ENCODE results near the gene DNAJC10. TPM values are rescaled to one million over a fixed set of nuclear protein-coding genes. Genes with fewer than 3 reads are reported as not detected.

DNAJC10 gene
- total and polyA plus RNA-seq, 9 donors: 23.4 to 103 (median 65.7) TPM

DNA sequence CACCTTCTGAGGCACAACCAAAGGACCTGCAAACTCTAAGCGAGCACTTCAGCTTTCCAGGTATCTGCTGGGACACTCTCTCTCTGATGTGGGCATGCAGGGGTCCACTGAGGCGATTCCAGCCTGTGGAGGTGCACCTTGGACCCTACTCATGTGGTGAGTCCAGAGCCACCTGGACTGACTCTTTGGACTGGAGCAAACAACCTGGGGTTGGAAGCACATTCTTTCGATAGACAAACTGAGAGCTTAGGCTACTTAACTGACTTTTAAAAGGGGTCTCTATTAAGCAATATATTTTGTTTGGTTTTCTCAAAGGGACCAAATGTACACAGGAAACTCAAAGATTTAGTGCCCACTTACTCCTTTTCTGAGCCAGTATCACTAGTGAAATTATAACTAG, 98.7 kb downstream of the DNAJC10 start:
- Histone ChIP-seq H3K27ac (no peak overlapping the region), H3K4me3 (no peak overlapping the region), H3K4me1 (ENCODE audit: insufficient read depth) (no peaks in the 10 kb centered on the region), H3K36me3 (no peaks in the 10 kb centered on the region), H3K9me3 (no peaks in the 10 kb centered on the region), H3K27me3 (no peaks in the 10 kb centered on the region)
- TF ChIP-seq EP300 (IDR thresholded peaks at IDR 0.05): no peak
- no peak for TF ChIP-seq POLR2A (IDR thresholded peaks at IDR 0.05)
- no peak for TF ChIP-seq CTCF (IDR thresholded peaks at IDR 0.05)
- DNase-seq: no peak
- WGBS, 3 donors: 94 to 98% (median 98%) methylated on average over 3 of the region's 3 CpGs
- intact Hi-C loops (cut with DNase I): no loop called here

DNA sequence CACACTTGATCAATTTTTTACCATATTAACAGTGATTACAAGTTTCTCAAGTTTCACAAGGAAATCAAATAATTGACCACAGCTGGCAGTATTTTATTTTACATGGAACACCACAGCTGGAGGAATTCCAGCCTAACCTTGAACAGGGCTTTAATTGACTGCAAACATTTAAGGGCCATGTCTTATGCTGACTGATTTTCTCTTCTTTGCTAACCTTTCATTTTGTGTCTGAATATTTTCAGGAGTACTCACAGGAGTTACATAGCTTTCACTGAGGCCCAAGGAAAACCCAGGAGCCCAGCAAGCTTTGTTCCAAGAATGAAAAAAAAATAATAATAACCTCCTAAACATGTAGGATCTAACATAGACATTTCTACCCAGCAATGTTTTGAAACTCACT, 100.8 kb downstream of the DNAJC10 start:
- no peaks in the 10 kb centered on the region for H3K9me3 ChIP-seq
- TF ChIP-seq POLR2A (IDR thresholded peaks at IDR 0.05): no peak
- TF ChIP-seq CTCF (IDR thresholded peaks at IDR 0.05): no peak
- TF ChIP-seq EP300 (IDR thresholded peaks at IDR 0.05): no peak
- no peaks in the 10 kb centered on the region for H3K36me3 ChIP-seq
- intact Hi-C loops (cut with DNase I): no loop called here
- no peak for DNase-seq
- no peak overlapping the region for H3K27ac ChIP-seq
- no peaks in the 10 kb centered on the region for H3K4me1 ChIP-seq (ENCODE audit: insufficient read depth)
- no peaks in the 10 kb centered on the region for H3K27me3 ChIP-seq
- H3K4me3 ChIP-seq: no peak overlapping the region

- TF ChIP-seq CTCF (IDR thresholded peaks at IDR 0.05) (no peak), EP300 (IDR thresholded peaks at IDR 0.05) (no peak), POLR2A (IDR thresholded peaks at IDR 0.05) (no peak)
- DNase-seq: no peak
- Histone ChIP-seq H3K36me3 (no peaks in the 10 kb centered on the region), H3K9me3 (no peaks in the 10 kb centered on the region), H3K4me1 (ENCODE audit: insufficient read depth) (no peaks in the 10 kb centered on the region), H3K27me3 (no peaks in the 10 kb centered on the region), H3K27ac (no peak overlapping the region), H3K4me3 (no peak overlapping the region)
- intact Hi-C loops (cut with DNase I): no loop called here
- WGBS, 3 donors: 7 to 17% (median 8%) methylated on average over 2 of the region's 2 CpGs
Observed at GRCh38 chr2:182817558-182817957, 101.5 kb downstream of the DNAJC10 start.

DNA sequence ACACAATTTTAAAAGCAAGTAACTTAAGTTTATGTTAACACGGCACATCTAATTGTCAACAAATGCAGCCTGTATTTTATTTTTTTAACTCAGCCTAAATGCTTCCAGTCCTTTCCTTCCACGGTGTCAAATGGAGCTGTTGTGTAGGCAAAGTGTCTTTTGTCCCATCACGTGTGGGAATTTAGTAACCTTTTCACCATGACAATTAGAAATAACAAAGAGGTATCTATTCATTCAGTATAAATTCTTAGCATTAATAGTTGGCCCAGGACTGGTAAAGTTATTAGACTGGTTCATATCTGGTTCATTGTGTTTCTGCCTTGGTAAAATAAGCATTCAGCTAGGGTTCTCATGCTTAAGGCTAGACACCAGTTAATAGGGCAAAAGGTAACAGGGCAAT, 102.4 kb downstream of the DNAJC10 start:
- intact Hi-C loops (cut with DNase I): no loop called here
- H3K9me3 ChIP-seq: no peaks in the 10 kb centered on the region
- no peak overlapping the region for H3K27ac ChIP-seq
- no peaks in the 10 kb centered on the region for H3K27me3 ChIP-seq
- no peak for TF ChIP-seq CTCF (IDR thresholded peaks at IDR 0.05)
- no peak for TF ChIP-seq EP300 (IDR thresholded peaks at IDR 0.05)
- no peak for TF ChIP-seq POLR2A (IDR thresholded peaks at IDR 0.05)
- no peak overlapping the region for H3K4me3 ChIP-seq
- no peak for DNase-seq
- no peaks in the 10 kb centered on the region for H3K36me3 ChIP-seq
- 14 to 36% (median 25%) methylated on average over 3 of the region's 3 CpGs for WGBS, 3 donors
- H3K4me1 ChIP-seq (ENCODE audit: insufficient read depth): no peaks in the 10 kb centered on the region

DNA sequence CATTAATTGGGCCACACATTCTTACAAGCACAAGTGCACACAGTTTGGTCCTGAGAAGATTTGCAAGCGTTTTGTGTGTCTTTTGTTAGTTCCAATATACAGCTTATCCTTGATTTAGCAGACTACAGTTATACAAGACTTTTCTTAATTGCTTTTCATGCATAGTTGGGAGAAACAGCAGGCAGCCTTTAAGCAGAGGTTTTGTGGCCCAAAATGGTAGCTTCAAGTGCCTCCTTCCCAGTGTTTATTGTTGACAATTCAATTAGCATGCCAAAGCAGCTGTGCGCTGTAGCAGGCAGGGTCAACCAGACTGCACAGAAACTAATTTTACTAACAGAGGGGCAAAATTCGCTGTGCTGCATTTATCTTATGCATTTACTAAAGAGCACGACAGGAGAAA, 102.9 kb downstream of the DNAJC10 start:
- Histone ChIP-seq H3K27me3 (no peaks in the 10 kb centered on the region), H3K4me1 (ENCODE audit: insufficient read depth) (no peaks in the 10 kb centered on the region), H3K9me3 (no peaks in the 10 kb centered on the region), H3K36me3 (no peaks in the 10 kb centered on the region), H3K4me3 (no peak overlapping the region), H3K27ac (no peak overlapping the region)
- no peak for DNase-seq
- no peak for TF ChIP-seq EP300 (IDR thresholded peaks at IDR 0.05)
- no peak for TF ChIP-seq POLR2A (IDR thresholded peaks at IDR 0.05)
- TF ChIP-seq CTCF (IDR thresholded peaks at IDR 0.05): no peak
- intact Hi-C loops (cut with DNase I): no loop called here
- WGBS, 3 donors: 46 to 66% (median 60%) methylated on average over 4 of the region's 4 CpGs

Data from ovary (tissue), 9 donors.